GM23338 (cell line): ENCODE results near the gene AP1M1. TPM values are rescaled to one million over a fixed set of nuclear protein-coding genes. Genes with fewer than 3 reads are reported as not detected.

ENCODE experiments used
- ATAC-seq: fragments of 200-7000 bp; cut with Tn5 transposase; 3 replicates; pipeline ENCODE4 v1.9.1; 2020
- DNase-seq: peaks from one replicate; pipeline ENCODE4 v3.0.0-alpha.2; 2015; ENCODE audit warnings: low spot score
- H2AFZ ChIP-seq: fragments of 200-600 bp; sonication (generic); 2 replicates; pipeline ENCODE4 v1.8.0; 2016; ENCODE audit warnings: antibody characterized with exemption, mild to moderate bottlenecking, moderate library complexity
- H3F3A ChIP-seq: fragments of 200-600 bp; sonication (generic); replicated peaks from 2 replicates; pipeline ENCODE4 v1.8.0; 2017; ENCODE audit warnings: antibody characterized with exemption, mixed run types, low read depth
- H3K27ac ChIP-seq: fragments of 200-600 bp; sonication (generic); 2 replicates; pipeline ENCODE4 v1.6.1; 2016; ENCODE audit warnings: low read depth
- H3K27me3 ChIP-seq: fragments of 200-600 bp; sonication (generic); 2 replicates; pipeline ENCODE4 v1.8.0; 2016; ENCODE audit warnings: mild to moderate bottlenecking, mixed run types, moderate library complexity; ENCODE audit not compliant: insufficient read depth
- H3K36me3 ChIP-seq: fragments of 200-600 bp; sonication (generic); 2 replicates; pipeline ENCODE4 v1.8.0; 2016; ENCODE audit warnings: mild to moderate bottlenecking; ENCODE audit not compliant: insufficient read depth
- H3K4me1 ChIP-seq: fragments of 200-600 bp; sonication (generic); 2 replicates; pipeline ENCODE4 v1.8.0; 2016; ENCODE audit warnings: mild to moderate bottlenecking, moderate library complexity; ENCODE audit not compliant: insufficient read depth
- H3K4me2 ChIP-seq: fragments of 200-600 bp; sonication (generic); 2 replicates; pipeline ENCODE4 v1.7.1; 2017; ENCODE audit warnings: mixed run types
- H3K4me3 ChIP-seq: fragments of 200-600 bp; sonication (generic); 2 replicates; pipeline ENCODE4 v1.6.1; 2016; ENCODE audit warnings: mixed run types
- H3K79me2 ChIP-seq: fragments of 200-600 bp; sonication (generic); replicated peaks from 2 replicates; pipeline ENCODE4 v1.8.0; 2017; ENCODE audit warnings: mild to moderate bottlenecking; ENCODE audit not compliant: insufficient read depth
- H3K9me2 ChIP-seq: fragments of 200-600 bp; sonication (generic); 2 replicates; pipeline ENCODE4 v1.8.0; 2017; ENCODE audit not compliant: insufficient read depth
- H4K20me1 ChIP-seq: fragments of 200-600 bp; sonication (generic); replicated peaks from 2 replicates; pipeline ENCODE4 v1.8.0; 2017; ENCODE audit warnings: mild to moderate bottlenecking; ENCODE audit not compliant: insufficient read depth
- H3K27ac Mint-ChIP-seq: 2 replicates; pipeline ENCODE4 v1.8.0; 2020; ENCODE audit warnings: inconsistent platforms, mild to moderate bottlenecking, moderate library complexity, mixed read lengths
- H3K27me3 Mint-ChIP-seq: 3 replicates; pipeline ENCODE4 v1.8.0; 2022; ENCODE audit warnings: low read depth, mild to moderate bottlenecking, moderate library complexity, mixed read lengths, inconsistent platforms; ENCODE audit not compliant: insufficient read depth, poor library complexity
- H3K36me3 Mint-ChIP-seq: 3 replicates; pipeline ENCODE4 v1.8.0; 2021; ENCODE audit warnings: low read depth, mild to moderate bottlenecking, inconsistent platforms, moderate library complexity, mixed read lengths
- H3K4me1 Mint-ChIP-seq: 3 replicates; pipeline ENCODE4 v1.8.0; 2020; ENCODE audit warnings: mild to moderate bottlenecking, inconsistent platforms, mixed read lengths
- H3K4me3 Mint-ChIP-seq: 3 replicates; pipeline ENCODE4 v1.8.0; 2021; ENCODE audit warnings: moderate library complexity, mild to moderate bottlenecking, inconsistent platforms, mixed read lengths
- H3K9me3 Mint-ChIP-seq: 3 replicates; pipeline ENCODE4 v1.8.0; 2020; ENCODE audit warnings: moderate library complexity, mild to moderate bottlenecking, inconsistent platforms, mixed read lengths
- CREB1 ChIP-seq: fragments of 250-450 bp; sonication (Bioruptor Pico); IDR thresholded peaks from 2 replicates; pipeline ENCODE4 v1.5.0; 2020; ENCODE audit warnings: low read depth, mild to moderate bottlenecking, moderate library complexity
- CTCF ChIP-seq, 2 experiments: fragments of 200-600 bp in 1 of 2; sonication (generic) in 1 of 2; conservative IDR thresholded peaks; 2 replicates each; pipeline versions ENCODE4 v1.5.1 to v1.6.1; 2016 to 2017; ENCODE audit warnings: antibody characterized with exemption in 2 of 2, low read depth in 2 of 2, mild to moderate bottlenecking in 2 of 2, moderate library complexity in 1 of 2
- EZH2 ChIP-seq: fragments of 200-600 bp; sonication (generic); IDR thresholded peaks from one replicate; pipeline ENCODE4 v1.8.0; 2017; ENCODE audit warnings: antibody characterized with exemption, mild to moderate bottlenecking, low read depth; ENCODE audit not compliant: unreplicated experiment
- EZH2phosphoT487 ChIP-seq: fragments of 200-600 bp; sonication (generic); IDR thresholded peaks from one replicate; pipeline ENCODE4 v1.8.1; 2018; ENCODE audit warnings: antibody characterized with exemption; ENCODE audit not compliant: unreplicated experiment
- JUNB ChIP-seq: IDR thresholded peaks from one replicate; pipeline ENCODE4 v1.6.1; 2016; ENCODE audit warnings: antibody characterized with exemption; ENCODE audit not compliant: unreplicated experiment
- NANOG ChIP-seq: IDR thresholded peaks from 2 replicates; pipeline ENCODE4 v1.6.1; 2016; ENCODE audit warnings: antibody characterized with exemption, borderline replicate concordance
- POLR2AphosphoS5 ChIP-seq: IDR thresholded peaks from 2 replicates; pipeline ENCODE4 v1.6.1; 2016; ENCODE audit warnings: antibody characterized with exemption, low read depth
- STAT1 ChIP-seq: IDR thresholded peaks from one replicate; pipeline ENCODE4 v1.6.1; 2016; ENCODE audit warnings: antibody characterized with exemption; ENCODE audit not compliant: unreplicated experiment
- ZNF114 ChIP-seq: fragments of 250-450 bp; sonication (Bioruptor Pico); IDR thresholded peaks from 2 replicates; pipeline ENCODE4 v1.5.0; 2020; ENCODE audit warnings: mild to moderate bottlenecking, moderate library complexity
- ZNF331 ChIP-seq: fragments of 250-450 bp; sonication (Bioruptor Pico); IDR thresholded peaks from 2 replicates; pipeline ENCODE4 v1.5.0; 2020; ENCODE audit warnings: low read depth, mild to moderate bottlenecking, moderate library complexity
- ZNF462 ChIP-seq: fragments of 250-450 bp; sonication (Bioruptor Pico); IDR thresholded peaks from 2 replicates; pipeline ENCODE4 v1.5.0; 2020; ENCODE audit warnings: mild to moderate bottlenecking, moderate library complexity
- polyA plus RNA-seq: library from polyadenylated mRNA; unstranded; fragments of >200 nt; fragmentation: Nextera tagmentation; extraction: Ambion mirVana; gene quantifications from 2 replicates; pipeline ENCODE4 v1.2.1, GENCODE V29; 2016
- total RNA-seq: library from RNA; depleted of rRNA; stranded (reverse); fragments of >200 nt; shearing (Covaris generic); gene quantifications from 2 replicates; pipeline ENCODE4 v1.2.3, GENCODE V29; 2014
- TF ChIP-seq, protein P1 (sequence below): IDR thresholded peaks from one replicate; pipeline ENCODE4 v1.6.1; 2018; ENCODE audit warnings: antibody characterized with exemption; ENCODE audit not compliant: unreplicated experiment
- TF ChIP-seq, protein P2 (sequence below): IDR thresholded peaks from 2 replicates; pipeline ENCODE4 v1.6.1; 2016; ENCODE audit warnings: antibody characterized with exemption

The AP1M1 gene
- total and polyA plus RNA-seq, 2 experiments from 2014 or later, result 22.0 to 32.0 TPM

GRCh38 chr19:16233081-16233776, 35.5 kb downstream of the AP1M1 start:
- no peak for DNase-seq
- TF ChIP-seq, protein P1, sequence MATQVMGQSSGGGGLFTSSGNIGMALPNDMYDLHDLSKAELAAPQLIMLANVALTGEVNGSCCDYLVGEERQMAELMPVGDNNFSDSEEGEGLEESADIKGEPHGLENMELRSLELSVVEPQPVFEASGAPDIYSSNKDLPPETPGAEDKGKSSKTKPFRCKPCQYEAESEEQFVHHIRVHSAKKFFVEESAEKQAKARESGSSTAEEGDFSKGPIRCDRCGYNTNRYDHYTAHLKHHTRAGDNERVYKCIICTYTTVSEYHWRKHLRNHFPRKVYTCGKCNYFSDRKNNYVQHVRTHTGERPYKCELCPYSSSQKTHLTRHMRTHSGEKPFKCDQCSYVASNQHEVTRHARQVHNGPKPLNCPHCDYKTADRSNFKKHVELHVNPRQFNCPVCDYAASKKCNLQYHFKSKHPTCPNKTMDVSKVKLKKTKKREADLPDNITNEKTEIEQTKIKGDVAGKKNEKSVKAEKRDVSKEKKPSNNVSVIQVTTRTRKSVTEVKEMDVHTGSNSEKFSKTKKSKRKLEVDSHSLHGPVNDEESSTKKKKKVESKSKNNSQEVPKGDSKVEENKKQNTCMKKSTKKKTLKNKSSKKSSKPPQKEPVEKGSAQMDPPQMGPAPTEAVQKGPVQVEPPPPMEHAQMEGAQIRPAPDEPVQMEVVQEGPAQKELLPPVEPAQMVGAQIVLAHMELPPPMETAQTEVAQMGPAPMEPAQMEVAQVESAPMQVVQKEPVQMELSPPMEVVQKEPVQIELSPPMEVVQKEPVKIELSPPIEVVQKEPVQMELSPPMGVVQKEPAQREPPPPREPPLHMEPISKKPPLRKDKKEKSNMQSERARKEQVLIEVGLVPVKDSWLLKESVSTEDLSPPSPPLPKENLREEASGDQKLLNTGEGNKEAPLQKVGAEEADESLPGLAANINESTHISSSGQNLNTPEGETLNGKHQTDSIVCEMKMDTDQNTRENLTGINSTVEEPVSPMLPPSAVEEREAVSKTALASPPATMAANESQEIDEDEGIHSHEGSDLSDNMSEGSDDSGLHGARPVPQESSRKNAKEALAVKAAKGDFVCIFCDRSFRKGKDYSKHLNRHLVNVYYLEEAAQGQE, result no peak
- TF ChIP-seq NANOG (no peak), POLR2AphosphoS5 (no peak), EZH2 (no peak), EZH2phosphoT487 (no peak), ZNF114 (CRISPR knock-in tag) (no peak), STAT1 (no peak), JUNB (no peak), ZNF331 (CRISPR knock-in tag) (no peak), CREB1 (CRISPR knock-in tag) (no peak), ZNF462 (CRISPR knock-in tag) (no peak), CTCF (conservative IDR thresholded peaks at IDR 0.05; ENCODE audit: low read depth in 2 of 2) (no peak)
- TF ChIP-seq, protein P2, sequence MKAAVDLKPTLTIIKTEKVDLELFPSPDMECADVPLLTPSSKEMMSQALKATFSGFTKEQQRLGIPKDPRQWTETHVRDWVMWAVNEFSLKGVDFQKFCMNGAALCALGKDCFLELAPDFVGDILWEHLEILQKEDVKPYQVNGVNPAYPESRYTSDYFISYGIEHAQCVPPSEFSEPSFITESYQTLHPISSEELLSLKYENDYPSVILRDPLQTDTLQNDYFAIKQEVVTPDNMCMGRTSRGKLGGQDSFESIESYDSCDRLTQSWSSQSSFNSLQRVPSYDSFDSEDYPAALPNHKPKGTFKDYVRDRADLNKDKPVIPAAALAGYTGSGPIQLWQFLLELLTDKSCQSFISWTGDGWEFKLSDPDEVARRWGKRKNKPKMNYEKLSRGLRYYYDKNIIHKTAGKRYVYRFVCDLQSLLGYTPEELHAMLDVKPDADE, result no peak

More at GRCh38 chr19:16233081-16233776, 35.5 kb downstream of the AP1M1 start:
- Histone ChIP-seq H4K20me1 (no peaks in the 10 kb centered on the region), H3K79me2 (no peaks in the 10 kb centered on the region), H3K4me2 (no peak overlapping the region), H3K27me3 (no peaks in the 10 kb centered on the region), H3K9me2 (no peaks in the 10 kb centered on the region), H3K36me3 (no peaks in the 10 kb centered on the region), H3K4me1 (no peaks in the 10 kb centered on the region), H3F3A (no peaks in the 10 kb centered on the region), H3K4me3 (no peak overlapping the region), H3K27ac (no peak overlapping the region), H2AFZ (no peak overlapping the region)
- Mint-ChIP-seq H3K4me3 (no peak overlapping the region), H3K9me3 (no peaks in the 10 kb centered on the region; the same call in none of the 3 replicates), H3K27ac (no peak overlapping the region), H3K27me3 (peaks cover 11% of the 10 kb centered on the region), H3K36me3 (peaks cover 13% of the 10 kb centered on the region; the same call in 2 of the 3 replicates), H3K4me1 (no peaks in the 10 kb centered on the region; the same call in 2 of the 3 replicates)
- ATAC-seq, result no peak
